Bronchial epithelial cell (primary cell): ENCODE data around the gene IQCH. TPM values are rescaled to one million over a fixed set of nuclear protein-coding genes. Genes with fewer than 3 reads are reported as not detected.
"Not testable (repeated sequence)": the region's sequence is repeated elsewhere in the genome, so short reads cannot be mapped to it uniquely, and the experiment has no call there.

Source experiments
- DNase-seq: peaks from one replicate; pipeline ENCODE4 v3.0.0-alpha.2; 2010; ENCODE audit warnings: low read depth
- FAIRE-seq: peaks from 2 replicates; lab custom pipeline; 2011; peaks lifted over from hg19 to GRCh38; lab: Jason Lieb, UNC
- H3K27me3 ChIP-seq: 2 replicates; pipeline ENCODE4 v1.5.1; 2011; ENCODE audit warnings: low read length; ENCODE audit not compliant: control insufficient read depth, insufficient read depth
- H3K36me3 ChIP-seq: 2 replicates; pipeline ENCODE4 v1.5.1; 2011; ENCODE audit warnings: low read length; ENCODE audit not compliant: control insufficient read depth, insufficient read depth
- H3K4me3 ChIP-seq: 2 replicates; pipeline ENCODE4 v1.5.1; 2011; ENCODE audit warnings: mild to moderate bottlenecking, low read depth, low read length, control low read depth
- CTCF ChIP-seq: IDR thresholded peaks from 2 replicates; pipeline ENCODE4 v1.5.1; 2011; ENCODE audit warnings: mild to moderate bottlenecking, moderate library complexity, low read length, control low read depth, inconsistent platforms; ENCODE audit not compliant: insufficient read depth, severe bottlenecking
- total RNA-seq: library from RNA; depleted of rRNA; stranded (reverse); fragments of >200 nt; gene quantifications from 2 replicates; pipeline ENCODE4 v1.2.1, GENCODE V29; 2014

Gene IQCH
- total RNA-seq, 1 donor from 2014 or later: 1.1 TPM

GRCh38 chr15:67422296-67422695 lies 167.7 kb downstream of the IQCH start:
- DNase-seq (no peak), FAIRE-seq (no peak)
- Histone ChIP-seq H3K36me3 (no peaks in the 10 kb centered on the region), H3K27me3 (no peaks in the 10 kb centered on the region), H3K4me3 (no peak overlapping the region)
- no peak for TF ChIP-seq CTCF

GRCh38 chr15:67433495-67434099 lies 179.0 kb downstream of the IQCH start:
- FAIRE-seq (peak; percentile 47), DNase-seq (peak; percentile 49)
- no peaks in the 10 kb centered on the region for H3K36me3 ChIP-seq
- no peaks in the 10 kb centered on the region for H3K27me3 ChIP-seq
- TF ChIP-seq CTCF: peak; percentile 75
- H3K4me3 ChIP-seq: no peak overlapping the region

- H3K27me3 ChIP-seq, H3K4me3 ChIP-seq, FAIRE-seq, H3K36me3 ChIP-seq, DNase-seq: not testable (repeated sequence)
Observed at GRCh38 chr15:67436351-67437250, 182.0 kb downstream of the IQCH start.

- Histone ChIP-seq H3K27me3 (no peaks in the 10 kb centered on the region), H3K4me3 (no peak overlapping the region), H3K36me3 (no peaks in the 10 kb centered on the region)
- no peak for DNase-seq
- FAIRE-seq: no peak
- TF ChIP-seq CTCF: no peak
Observed at GRCh38 chr15:67444100-67444499, 189.5 kb downstream of the IQCH start.

GRCh38 chr15:67446449-67446848 lies 191.9 kb downstream of the IQCH start:
- FAIRE-seq: no peak
- TF ChIP-seq CTCF: no peak
- no peaks in the 10 kb centered on the region for H3K27me3 ChIP-seq
- H3K4me3 ChIP-seq: no peak overlapping the region
- DNase-seq: no peak
- no peaks in the 10 kb centered on the region for H3K36me3 ChIP-seq

GRCh38 chr15:67448372-67448771 lies 193.8 kb downstream of the IQCH start:
- DNase-seq, FAIRE-seq, H3K27me3 ChIP-seq, H3K4me3 ChIP-seq, H3K36me3 ChIP-seq: not testable (repeated sequence)

GRCh38 chr15:67453703-67454102 lies 199.1 kb downstream of the IQCH start:
- not testable (repeated sequence) for FAIRE-seq, H3K27me3 ChIP-seq, H3K4me3 ChIP-seq, DNase-seq, H3K36me3 ChIP-seq
